ENCODE measurements around the gene CRTC2.

The CRTC2 gene

GRCh38 chr1:153973071-153973470, 14.7 kb upstream of the CRTC2 start:
- no peak for DNase-seq (ENCODE audit: low read depth)

GRCh38 chr1:153970346-153970745, 11.9 kb upstream of the CRTC2 start:
- no peak for DNase-seq (ENCODE audit: low read depth)

- no peak for DNase-seq (ENCODE audit: low read depth)
Measured at GRCh38 chr1:153968972-153969371, 10.6 kb upstream of the CRTC2 start.

DNA sequence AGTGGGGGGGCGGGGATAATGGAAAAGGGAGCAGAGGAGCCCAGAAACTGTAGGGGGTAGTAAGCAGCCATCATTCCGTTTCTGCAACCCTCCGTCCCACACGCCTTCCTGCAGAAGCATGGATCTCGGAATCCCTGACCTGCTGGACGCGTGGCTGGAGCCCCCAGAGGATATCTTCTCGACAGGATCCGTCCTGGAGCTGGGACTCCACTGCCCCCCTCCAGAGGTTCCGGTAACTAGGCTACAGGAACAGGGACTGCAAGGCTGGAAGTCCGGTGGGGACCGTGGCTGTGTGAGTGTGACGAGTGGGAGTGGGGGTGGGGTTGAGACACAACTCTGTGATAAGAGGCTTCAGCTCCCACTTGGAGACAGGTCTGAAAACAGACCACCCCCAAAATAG, 10.0 kb upstream of the CRTC2 start:
- DNase-seq (ENCODE audit: low read depth) = no peak

- no peak for DNase-seq (ENCODE audit: low read depth)
Measured at GRCh38 chr1:153968000-153968363, 9.6 kb upstream of the CRTC2 start.

GRCh38 chr1:153967107-153967999, 8.9 kb upstream of the CRTC2 start, which contains the start of gene CREB3L4:
TSS of gene CREB3L4 (plus strand) at chr1:153967902. CDS start at chr1:153968526, 624 bp downstream.
- peak; percentile 74 for DNase-seq (ENCODE audit: low read depth)

DNA sequence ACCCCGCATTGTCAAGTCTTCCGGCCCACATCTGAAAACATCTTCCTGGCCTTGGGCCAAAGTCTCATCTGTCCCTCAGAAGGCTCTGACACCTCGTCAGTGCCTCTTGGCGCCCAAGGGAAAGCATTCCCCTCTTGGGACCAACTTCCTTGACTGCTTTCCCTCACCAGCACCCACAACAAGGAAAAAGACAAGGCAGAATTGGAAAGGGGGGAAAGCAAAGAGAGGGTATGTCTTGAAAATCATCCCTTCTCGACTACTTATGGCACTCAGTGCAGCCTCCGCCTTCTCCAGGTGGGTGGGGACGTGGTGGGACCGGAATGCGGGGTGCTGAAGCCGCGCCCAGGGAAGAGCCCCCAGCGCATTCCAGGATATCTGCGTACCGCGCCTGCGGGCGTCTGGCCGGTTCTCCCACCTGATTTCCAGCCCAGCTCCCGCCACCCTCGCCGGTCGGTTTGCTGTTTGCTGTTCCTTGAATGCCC, 5.5 kb upstream of the CRTC2 start:
- DNase-seq (ENCODE audit: low read depth) = no peak

DNA sequence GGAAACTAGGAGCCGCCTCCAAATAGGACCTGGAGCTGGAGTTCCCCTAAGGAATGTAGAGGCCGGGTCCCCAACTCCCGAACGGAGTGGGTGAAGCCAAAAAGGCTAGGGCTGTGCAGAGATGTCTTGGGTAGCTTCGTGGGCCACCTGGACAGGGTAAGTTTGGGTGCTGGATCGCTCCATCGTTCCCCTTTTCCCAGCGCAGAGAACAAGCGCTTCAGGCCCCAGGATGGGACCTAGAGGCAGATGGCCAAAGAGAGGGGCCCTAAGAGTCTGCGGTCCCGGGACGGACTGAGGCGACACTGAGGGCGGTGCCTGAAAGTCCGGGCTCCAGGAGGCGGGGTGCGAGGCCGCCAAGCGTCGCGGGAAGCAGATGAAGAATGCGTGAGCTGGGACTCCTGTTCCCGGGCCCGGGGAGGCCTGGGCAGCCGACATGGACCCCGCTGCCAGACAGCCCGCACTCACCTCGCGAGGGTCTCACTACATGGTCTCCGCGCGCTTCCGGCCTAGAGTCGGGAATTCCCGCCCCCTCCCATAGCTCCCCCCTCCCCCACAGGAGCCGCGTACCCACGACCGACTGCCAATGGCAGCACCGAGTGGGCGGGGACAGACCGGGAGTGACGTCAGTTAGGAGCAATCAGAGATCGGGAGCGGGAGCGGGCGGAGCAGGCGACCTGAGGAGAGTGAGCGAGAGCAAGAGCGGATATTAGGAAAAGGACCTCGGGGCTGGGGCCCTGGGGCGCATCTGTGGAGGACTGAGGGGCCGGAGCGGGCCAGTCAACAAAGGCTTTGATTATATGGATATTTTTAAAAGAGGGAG, 4.8 kb upstream of the CRTC2 start, which contains the start of gene SLC39A1:
TSS of gene SLC39A1 (minus strand) at position 508 of the 820 bp plus-strand sequence. CDS start 822 bp downstream, outside the sequence.
- DNase-seq (ENCODE audit: low read depth) = peak; percentile 91

GRCh38 chr1:153962088-153963029, 3.9 kb upstream of the CRTC2 start:
- no peak for DNase-seq (ENCODE audit: low read depth)

GRCh38 chr1:153961421-153961820, 3.0 kb upstream of the CRTC2 start:
- no peak for DNase-seq (ENCODE audit: low read depth)

GRCh38 chr1:153960206-153960605, 1.8 kb upstream of the CRTC2 start:
- DNase-seq (ENCODE audit: low read depth) = no peak

- no peak for DNase-seq (ENCODE audit: low read depth)
Measured at GRCh38 chr1:153959454-153959853, 1.0 kb upstream of the CRTC2 start.

DNA sequence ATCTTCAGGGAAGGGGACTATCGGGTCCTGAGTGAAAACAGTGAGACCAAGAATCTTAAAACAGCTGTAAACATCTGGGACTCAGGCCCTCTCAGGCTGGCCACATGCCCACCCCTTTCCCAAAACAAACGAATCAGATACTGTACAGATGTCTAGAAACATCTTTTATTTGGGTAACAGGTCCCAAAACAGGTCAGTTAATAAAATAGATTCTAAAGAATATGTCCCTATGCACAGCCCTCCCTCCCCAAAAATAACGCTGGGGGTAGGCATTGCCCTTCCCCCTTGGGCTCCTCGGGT, 499 bp upstream of the CRTC2 start:
- no peak for DNase-seq (ENCODE audit: low read depth)

GRCh38 chr1:153957744-153958110, 685 bp downstream of the CRTC2 start:
- peak; percentile 26 for DNase-seq (ENCODE audit: low read depth)

- DNase-seq (ENCODE audit: low read depth) = no peak
Measured at GRCh38 chr1:153956997-153957715, 1.3 kb downstream of the CRTC2 start.

GRCh38 chr1:153954826-153955225, 3.6 kb downstream of the CRTC2 start:
- DNase-seq (ENCODE audit: low read depth) = no peak

DNA sequence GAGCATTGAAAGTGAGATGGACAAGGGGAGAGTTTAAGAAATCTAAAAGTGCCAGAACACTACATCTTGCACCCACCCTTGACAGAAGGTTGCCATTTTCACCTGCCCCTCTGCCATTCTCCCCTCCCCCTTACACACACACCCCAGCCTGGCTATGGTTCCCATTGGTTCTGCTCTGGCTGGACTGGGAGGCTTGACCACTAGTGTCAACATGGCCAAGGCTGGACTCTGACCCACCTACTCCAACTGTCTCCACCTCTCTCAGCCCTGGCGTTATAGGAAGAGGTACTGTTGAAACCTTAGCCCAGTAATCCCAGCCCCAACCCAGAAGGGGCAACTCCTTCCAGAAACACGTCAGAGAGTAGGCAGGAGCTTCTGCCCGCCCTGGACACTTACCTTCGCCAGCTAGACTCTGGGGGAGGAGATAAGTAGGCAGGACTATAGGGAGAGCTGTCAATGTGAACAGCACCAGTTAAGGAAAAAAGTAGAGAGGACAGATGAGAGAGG, 4.5 kb downstream of the CRTC2 start:
- DNase-seq (ENCODE audit: low read depth) = no peak

GRCh38 chr1:153951801-153952200, 6.6 kb downstream of the CRTC2 start:
- no peak for DNase-seq (ENCODE audit: low read depth)

- no peak for DNase-seq (ENCODE audit: low read depth)
Measured at GRCh38 chr1:153951183-153951582, 7.2 kb downstream of the CRTC2 start.

GRCh38 chr1:153946622-153947241, 11.7 kb downstream of the CRTC2 start, which contains the start of gene DENND4B:
TSS of gene DENND4B (minus strand) at chr1:153946718. CDS start at chr1:153944374, 2,344 bp downstream.
- DNase-seq (ENCODE audit: low read depth) = peak; percentile 72
